ENCODE results near the gene MANEAL.

Gene MANEAL

GRCh38 chr1:37825506-37825905, 31.9 kb downstream of the MANEAL start:
- no peak for DNase-seq (ENCODE audit: low read depth in 3 of 3)

- DNase-seq (ENCODE audit: low read depth in 3 of 3), result no peak
Observed at GRCh38 chr1:37828410-37829074, 34.9 kb downstream of the MANEAL start.

DNA sequence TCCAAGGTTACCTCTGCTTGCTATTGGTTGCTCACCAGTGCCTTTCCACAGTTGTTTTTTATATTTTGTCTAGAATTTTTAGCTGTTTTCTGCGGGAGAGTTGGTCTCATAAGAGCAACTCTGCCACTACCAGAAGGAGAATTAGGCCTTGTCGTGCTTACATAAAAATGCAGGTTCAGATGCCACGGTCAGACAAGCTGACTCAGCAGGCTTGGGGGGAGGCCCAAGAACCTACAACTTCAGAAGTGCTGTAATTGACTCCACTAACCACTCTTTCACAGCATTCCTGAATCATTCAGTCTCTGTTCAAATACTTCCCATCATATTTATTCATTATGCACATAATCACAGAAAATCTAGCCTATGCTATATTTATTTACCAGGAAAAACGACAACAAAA, 37.5 kb downstream of the MANEAL start:
- DNase-seq (ENCODE audit: low read depth in 3 of 3), result no peak

DNA sequence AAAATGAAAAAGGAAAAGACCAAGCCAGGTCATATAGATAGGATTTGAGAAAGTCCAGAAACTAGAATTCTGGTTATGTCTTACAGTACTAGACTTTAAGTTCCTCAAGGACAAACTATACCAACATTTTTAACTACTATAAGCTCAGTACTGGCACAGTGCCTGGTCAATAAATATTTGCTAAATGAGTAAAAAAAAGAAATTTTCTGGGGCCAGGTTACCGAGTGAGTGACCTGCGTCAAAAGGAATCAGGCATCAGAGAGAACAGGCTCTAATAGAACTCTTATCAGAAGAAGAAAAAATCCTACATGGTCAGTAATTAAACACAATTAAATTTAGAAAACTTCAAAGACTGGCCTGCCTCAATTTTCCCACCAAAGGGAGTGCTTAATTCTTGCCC, 38.2 kb downstream of the MANEAL start:
- no peak for DNase-seq (ENCODE audit: low read depth in 3 of 3)

DNA sequence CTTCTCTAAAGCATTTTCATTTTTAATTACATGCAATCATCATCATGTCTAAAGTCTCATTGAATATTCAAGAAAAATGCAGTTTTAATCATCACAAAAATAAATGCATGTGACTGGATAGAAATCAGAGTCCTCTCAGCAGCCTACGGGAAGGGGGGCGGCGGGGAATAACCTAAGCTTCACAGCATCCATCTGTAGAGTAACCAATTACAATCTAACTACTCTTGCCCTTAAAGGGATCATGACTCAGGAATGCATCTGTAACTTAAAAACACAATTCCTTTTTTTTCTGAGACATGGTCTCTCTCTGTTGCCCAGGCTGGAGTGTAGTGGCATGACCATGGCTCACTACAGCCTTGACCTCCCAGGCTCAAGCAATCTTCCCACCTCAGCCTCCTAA, 43.1 kb downstream of the MANEAL start:
- no peak for DNase-seq (ENCODE audit: low read depth in 3 of 3)

GRCh38 chr1:37839676-37840075, 46.0 kb downstream of the MANEAL start:
- DNase-seq (ENCODE audit: low read depth in 3 of 3), result no peak

GRCh38 chr1:37840711-37841110, 47.1 kb downstream of the MANEAL start:
- no peak for DNase-seq (ENCODE audit: low read depth in 3 of 3)

GRCh38 chr1:37841652-37842051, 48.0 kb downstream of the MANEAL start:
- DNase-seq (ENCODE audit: low read depth in 3 of 3), result no peak

DNA sequence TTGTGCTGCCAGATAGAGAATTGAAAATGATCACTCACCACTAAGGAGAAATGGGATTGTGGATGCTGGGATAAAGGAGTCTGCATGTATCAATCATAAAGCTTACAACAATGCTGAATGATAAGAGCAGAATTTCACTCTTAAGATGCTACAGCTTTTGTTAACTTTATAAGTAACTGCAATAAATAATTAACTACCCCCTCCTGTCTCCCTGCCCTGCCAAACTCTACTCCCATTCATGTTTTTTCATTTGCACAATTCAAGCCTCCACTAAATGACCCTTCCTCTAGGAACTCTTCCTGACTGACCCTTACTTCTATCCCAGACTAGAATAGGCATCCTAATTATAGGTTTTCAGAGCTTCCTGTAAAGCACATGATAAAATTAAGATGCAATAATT, 50.9 kb downstream of the MANEAL start:
- no peak for DNase-seq (ENCODE audit: low read depth in 3 of 3)

GRCh38 chr1:37845049-37845646, 51.5 kb downstream of the MANEAL start:
- DNase-seq (ENCODE audit: low read depth in 3 of 3), result no peak

DNA sequence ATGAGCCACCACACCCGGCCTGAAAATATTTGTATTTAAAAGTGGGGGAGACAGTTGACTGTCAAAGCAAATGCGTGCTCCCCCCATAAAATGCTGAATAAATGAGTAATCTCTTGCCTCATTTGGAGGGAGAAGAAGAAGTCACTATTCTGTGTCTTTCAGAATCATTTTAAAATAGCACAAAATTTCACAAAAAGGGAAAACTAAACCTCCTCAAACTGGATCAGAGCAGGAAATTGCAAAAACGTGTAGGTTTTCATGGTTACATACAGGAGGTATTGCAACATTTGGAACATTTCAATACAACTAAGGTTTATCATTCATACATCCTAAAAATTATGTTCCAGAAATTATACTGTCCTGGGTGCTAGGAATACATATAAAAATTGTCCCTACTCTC, 52.1 kb downstream of the MANEAL start:
- no peak for DNase-seq (ENCODE audit: low read depth in 3 of 3)

DNA sequence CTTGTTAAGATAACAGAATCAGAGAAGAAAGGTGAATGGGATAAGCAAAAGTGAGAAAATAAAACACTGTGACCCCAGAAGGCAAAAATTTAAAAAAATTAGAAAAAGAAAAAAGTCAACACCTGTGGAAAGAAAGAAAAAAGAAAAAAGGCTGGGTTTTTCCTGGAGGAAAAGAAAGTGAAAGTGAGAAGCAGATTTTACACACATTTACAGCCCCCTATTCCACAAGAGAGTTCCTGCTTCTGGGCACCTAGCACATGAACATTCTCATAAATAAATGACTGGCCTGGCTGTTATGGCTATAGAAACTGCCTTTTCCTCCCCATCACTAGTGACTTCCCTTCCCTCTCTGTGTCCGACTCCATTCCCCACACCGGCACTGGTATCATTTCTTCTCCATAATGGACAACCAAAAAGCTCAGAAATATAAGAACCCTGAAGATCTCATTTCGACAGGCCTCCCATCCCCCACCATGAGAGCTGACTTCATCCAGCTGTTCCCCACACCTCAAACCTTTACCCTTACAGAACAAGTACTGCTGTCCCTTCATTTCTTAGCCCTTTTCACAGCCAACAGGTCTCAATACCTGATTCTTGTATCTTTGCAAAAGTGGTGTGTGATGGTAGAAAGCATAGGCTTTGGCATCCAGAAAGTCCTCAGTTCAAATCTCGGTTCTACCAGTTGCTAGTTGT, 53.1 kb downstream of the MANEAL start:
- no peak for DNase-seq (ENCODE audit: low read depth in 3 of 3)

GRCh38 chr1:37849480-37849879, 55.8 kb downstream of the MANEAL start:
- no peak for DNase-seq (ENCODE audit: low read depth in 3 of 3)

DNA sequence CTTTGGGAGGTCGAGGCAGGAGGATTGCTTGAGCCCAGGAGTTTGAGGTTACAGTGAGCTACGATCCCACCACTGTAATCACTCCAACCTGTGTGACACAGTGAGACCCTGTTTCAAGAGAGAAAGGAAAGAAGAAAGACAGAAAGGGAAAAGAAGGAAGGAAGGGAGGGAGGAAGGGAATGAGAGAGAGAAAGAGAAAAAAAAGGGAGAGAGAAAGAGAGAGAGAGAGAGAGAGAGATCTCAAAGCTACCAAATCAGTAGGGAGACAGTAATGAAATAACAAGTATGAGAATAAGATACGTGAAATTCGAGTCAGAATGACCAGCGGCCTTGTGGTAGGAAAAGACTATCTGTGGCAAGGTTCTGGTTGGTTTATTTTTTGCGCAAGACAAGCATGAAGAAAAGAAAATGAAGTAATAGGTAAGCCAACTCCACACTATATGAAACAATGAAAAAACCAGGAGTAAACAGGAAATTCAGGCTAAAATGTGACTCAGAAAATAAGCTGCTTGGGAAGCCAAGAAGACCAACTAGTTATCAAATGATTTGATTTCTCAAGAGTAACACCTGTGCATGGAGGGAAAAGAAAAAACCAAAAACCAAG, 56.8 kb downstream of the MANEAL start:
- no peak for DNase-seq (ENCODE audit: low read depth in 3 of 3)
